ENCODE data around the gene PRKN.
"Not testable (repeated sequence)": the region's sequence is repeated elsewhere in the genome, so short reads cannot be mapped to it uniquely, and the experiment has no call there.

Gene PRKN

GRCh38 chr6:162710419-162710818 lies 17.1 kb downstream of the PRKN start:
- DNase-seq, result no peak

- no peak for DNase-seq
Measured at GRCh38 chr6:162709431-162709830, 18.1 kb downstream of the PRKN start.

- DNase-seq, result no peak
Measured at GRCh38 chr6:162708971-162709370, 18.6 kb downstream of the PRKN start.

GRCh38 chr6:162706232-162706631 lies 21.3 kb downstream of the PRKN start:
- no peak for DNase-seq

GRCh38 chr6:162705736-162706135 lies 21.8 kb downstream of the PRKN start:
- DNase-seq, result no peak

GRCh38 chr6:162704001-162704400 lies 23.6 kb downstream of the PRKN start:
- DNase-seq, result no peak

- DNase-seq, result no peak
Measured at GRCh38 chr6:162702446-162702845, 25.1 kb downstream of the PRKN start.

GRCh38 chr6:162701551-162701950 lies 26.0 kb downstream of the PRKN start:
- no peak for DNase-seq

- no peak for DNase-seq
Measured at GRCh38 chr6:162700966-162701365, 26.6 kb downstream of the PRKN start.

GRCh38 chr6:162699961-162700360 lies 27.6 kb downstream of the PRKN start:
- DNase-seq, result no peak

- DNase-seq, result no peak
Measured at GRCh38 chr6:162698440-162698839, 29.1 kb downstream of the PRKN start.

- no peak for DNase-seq
Measured at GRCh38 chr6:162697872-162698403, 29.6 kb downstream of the PRKN start.

GRCh38 chr6:162690158-162690557 lies 37.4 kb downstream of the PRKN start:
- no peak for DNase-seq

GRCh38 chr6:162688751-162689345 lies 38.7 kb downstream of the PRKN start:
- no peak for DNase-seq

- no peak for DNase-seq
Measured at GRCh38 chr6:162685586-162685985, 42.0 kb downstream of the PRKN start.

GRCh38 chr6:162684961-162685360 lies 42.6 kb downstream of the PRKN start:
- DNase-seq, result no peak

GRCh38 chr6:162684052-162684451 lies 43.5 kb downstream of the PRKN start:
- DNase-seq, result no peak

GRCh38 chr6:162683135-162683534 lies 44.4 kb downstream of the PRKN start:
- DNase-seq, result no peak

- no peak for DNase-seq
Measured at GRCh38 chr6:162681447-162681846, 46.1 kb downstream of the PRKN start.

GRCh38 chr6:162680871-162681270 lies 46.7 kb downstream of the PRKN start:
- no peak for DNase-seq

- DNase-seq, result no peak
Measured at GRCh38 chr6:162680367-162680766, 47.2 kb downstream of the PRKN start.

- DNase-seq, result no peak
Measured at GRCh38 chr6:162679681-162680080, 47.9 kb downstream of the PRKN start.

GRCh38 chr6:162678896-162679295 lies 48.7 kb downstream of the PRKN start:
- not testable (repeated sequence) for DNase-seq

- DNase-seq, result no peak
Measured at GRCh38 chr6:162675503-162675902, 52.1 kb downstream of the PRKN start.

GRCh38 chr6:162674452-162674851 lies 53.1 kb downstream of the PRKN start:
- no peak for DNase-seq
